PC-9 (cell line): ENCODE data around the gene RTL9.

Experiments used
- CTCF ChIP-seq: fragments of 200-600 bp; sonication (generic); conservative IDR thresholded peaks from 2 replicates; pipeline ENCODE4 v1.6.1; 2017; ENCODE audit warnings: mixed run types, antibody characterized with exemption, mild to moderate bottlenecking, moderate library complexity
- EZH2 ChIP-seq: fragments of 200-600 bp; sonication (generic); IDR thresholded peaks from 2 replicates; pipeline ENCODE4 v1.8.0; 2017; ENCODE audit warnings: antibody characterized with exemption, low read depth

GRCh38 chrX:110402850-110403221 lies 44.2 kb downstream of the RTL9 start:
- TF ChIP-seq CTCF (no peak), EZH2 (no peak)
